Thyroid gland (tissue), 4 donors: Measurements from ENCODE around the gene OTOGL.

Experiments
- POLR2A ChIP-seq, 2 donors: fragments of 450-650 bp; IDR thresholded peaks; one replicate each; pipeline ENCODE4 v1.6.1; 2017; ENCODE audit warnings: antibody characterized with exemption in 2 of 2, mild to moderate bottlenecking in 2 of 2, moderate library complexity in 1 of 2
- TF ChIP-seq, protein P1 (sequence below), 6 experiments: fragments of 200-600 bp in 3 of 6; fragments of 450-650 bp in 3 of 6; sonication (generic) in 3 of 6; IDR thresholded peaks; one replicate each; pipeline ENCODE4 v1.5.1; 2016 to 2019; ENCODE audit warnings: antibody characterized with exemption in 6 of 6, mild to moderate bottlenecking in 2 of 6, inconsistent platforms in 1 of 6, moderate library complexity in 1 of 6

DNA sequence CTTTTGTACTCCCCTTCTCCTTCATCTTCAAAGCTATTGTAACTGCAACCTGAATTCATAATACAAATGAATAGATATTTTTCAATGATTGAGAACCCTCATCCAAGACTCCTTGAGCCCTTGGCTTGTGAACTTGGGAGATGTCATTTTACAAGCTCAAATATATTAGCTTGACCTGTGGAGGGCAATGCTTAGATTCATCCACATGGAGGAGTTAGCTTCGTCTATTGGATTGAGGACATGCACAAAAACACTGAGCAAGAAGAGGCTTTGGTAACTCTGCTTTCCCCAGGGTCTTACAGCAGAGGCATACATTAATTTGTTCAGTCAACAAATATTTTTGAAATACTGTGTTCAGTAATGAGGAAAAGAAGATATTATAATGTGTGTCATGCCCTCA, 101.1 kb downstream of the OTOGL start:
- TF ChIP-seq, protein P1, sequence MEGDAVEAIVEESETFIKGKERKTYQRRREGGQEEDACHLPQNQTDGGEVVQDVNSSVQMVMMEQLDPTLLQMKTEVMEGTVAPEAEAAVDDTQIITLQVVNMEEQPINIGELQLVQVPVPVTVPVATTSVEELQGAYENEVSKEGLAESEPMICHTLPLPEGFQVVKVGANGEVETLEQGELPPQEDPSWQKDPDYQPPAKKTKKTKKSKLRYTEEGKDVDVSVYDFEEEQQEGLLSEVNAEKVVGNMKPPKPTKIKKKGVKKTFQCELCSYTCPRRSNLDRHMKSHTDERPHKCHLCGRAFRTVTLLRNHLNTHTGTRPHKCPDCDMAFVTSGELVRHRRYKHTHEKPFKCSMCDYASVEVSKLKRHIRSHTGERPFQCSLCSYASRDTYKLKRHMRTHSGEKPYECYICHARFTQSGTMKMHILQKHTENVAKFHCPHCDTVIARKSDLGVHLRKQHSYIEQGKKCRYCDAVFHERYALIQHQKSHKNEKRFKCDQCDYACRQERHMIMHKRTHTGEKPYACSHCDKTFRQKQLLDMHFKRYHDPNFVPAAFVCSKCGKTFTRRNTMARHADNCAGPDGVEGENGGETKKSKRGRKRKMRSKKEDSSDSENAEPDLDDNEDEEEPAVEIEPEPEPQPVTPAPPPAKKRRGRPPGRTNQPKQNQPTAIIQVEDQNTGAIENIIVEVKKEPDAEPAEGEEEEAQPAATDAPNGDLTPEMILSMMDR (IDR thresholded peaks at IDR 0.05): no peak
- TF ChIP-seq POLR2A (IDR thresholded peaks at IDR 0.05): no peak
